Measurements from ENCODE around the gene SESN1.

Gene SESN1

GRCh38 chr6:109036574-109037294, 57.9 kb downstream of the SESN1 start:
- DNase-seq = no peak

GRCh38 chr6:109034526-109034925, 60.1 kb downstream of the SESN1 start:
- no peak for TF ChIP-seq CTCF (IDR thresholded peaks at IDR 0.05; ENCODE audit: low read depth, low read length)
- no peak overlapping the region for H3K4me3 ChIP-seq (ENCODE audit: low read depth, low read length)
- no peaks in the 10 kb centered on the region for H3K9me3 ChIP-seq (ENCODE audit: severe bottlenecking)
- no peaks in the 10 kb centered on the region; the same call in 1 of the 2 replicates for H3K36me3 ChIP-seq
- no peaks in the 10 kb centered on the region for H3K27me3 ChIP-seq (ENCODE audit: insufficient read depth, low read depth, severe bottlenecking)
- no peak for DNase-seq
- no peak overlapping the region for H3K27ac ChIP-seq

More at GRCh38 chr6:109036574-109037294, 57.9 kb downstream of the SESN1 start:
- TF ChIP-seq CTCF (IDR thresholded peaks at IDR 0.05; ENCODE audit: low read depth, low read length) = no peak
- no peaks in the 10 kb centered on the region for H3K9me3 ChIP-seq (ENCODE audit: severe bottlenecking)
- H3K27me3 ChIP-seq (ENCODE audit: insufficient read depth, low read depth, severe bottlenecking) = no peaks in the 10 kb centered on the region
- no peak overlapping the region for H3K4me3 ChIP-seq (ENCODE audit: low read depth, low read length)
- H3K27ac ChIP-seq = no peak overlapping the region
- H3K36me3 ChIP-seq = no peaks in the 10 kb centered on the region; the same call in 1 of the 2 replicates

- Histone ChIP-seq H3K36me3 (no peaks in the 10 kb centered on the region; the same call in 1 of the 2 replicates), H3K9me3 (ENCODE audit: severe bottlenecking) (no peaks in the 10 kb centered on the region), H3K4me3 (ENCODE audit: low read depth, low read length) (no peak overlapping the region), H3K27ac (no peak overlapping the region), H3K27me3 (ENCODE audit: insufficient read depth, low read depth, severe bottlenecking) (no peaks in the 10 kb centered on the region)
- no peak for DNase-seq
- no peak for TF ChIP-seq CTCF (IDR thresholded peaks at IDR 0.05; ENCODE audit: low read depth, low read length)
Measured at GRCh38 chr6:109033655-109034054, 61.0 kb downstream of the SESN1 start.

- Histone ChIP-seq H3K27me3 (ENCODE audit: insufficient read depth, low read depth, severe bottlenecking) (no peaks in the 10 kb centered on the region), H3K9me3 (ENCODE audit: severe bottlenecking) (no peaks in the 10 kb centered on the region), H3K36me3 (no peaks in the 10 kb centered on the region), H3K27ac (no peak overlapping the region), H3K4me3 (ENCODE audit: low read depth, low read length) (no peak overlapping the region)
- no peak for TF ChIP-seq CTCF (IDR thresholded peaks at IDR 0.05; ENCODE audit: low read depth, low read length)
- no peak for DNase-seq
Measured at GRCh38 chr6:109031416-109031815, 63.2 kb downstream of the SESN1 start.

GRCh38 chr6:109029313-109029712, 65.3 kb downstream of the SESN1 start:
- Histone ChIP-seq H3K36me3 (no peaks in the 10 kb centered on the region), H3K27ac (no peak overlapping the region), H3K9me3 (ENCODE audit: severe bottlenecking) (no peaks in the 10 kb centered on the region), H3K4me3 (ENCODE audit: low read depth, low read length) (no peak overlapping the region), H3K27me3 (ENCODE audit: insufficient read depth, low read depth, severe bottlenecking) (no peaks in the 10 kb centered on the region)
- no peak for TF ChIP-seq CTCF (IDR thresholded peaks at IDR 0.05; ENCODE audit: low read depth, low read length)
- DNase-seq = no peak

GRCh38 chr6:109028439-109028838, 66.2 kb downstream of the SESN1 start:
- H3K36me3 ChIP-seq = no peaks in the 10 kb centered on the region
- no peaks in the 10 kb centered on the region for H3K27me3 ChIP-seq (ENCODE audit: insufficient read depth, low read depth, severe bottlenecking)

More at GRCh38 chr6:109028439-109028838, 66.2 kb downstream of the SESN1 start:
- no peak for DNase-seq
- Histone ChIP-seq H3K4me3 (ENCODE audit: low read depth, low read length) (no peak overlapping the region), H3K9me3 (ENCODE audit: severe bottlenecking) (no peaks in the 10 kb centered on the region), H3K27ac (no peak overlapping the region)
- no peak for TF ChIP-seq CTCF (IDR thresholded peaks at IDR 0.05; ENCODE audit: low read depth, low read length)

Data from WERI-Rb-1 (cell line).